GM18499 (cell line): ENCODE measurements around the gene LIMS1.
A peak's percentile ranks its signal among the peaks of the same experiment; 100 is the strongest.
"Not testable (repeated sequence)": the region's sequence is repeated elsewhere in the genome, so short reads cannot be mapped to it uniquely, and the experiment has no call there.

ENCODE experiments used
- ATAC-seq: cut with Tn5 transposase; IDR thresholded peaks from one replicate; pipeline ENCODE4 v1.9.1; 2021; ENCODE audit warnings: moderate number of reproducible peaks; ENCODE audit not compliant: insufficient read depth, unreplicated experiment

Gene LIMS1, protein sequence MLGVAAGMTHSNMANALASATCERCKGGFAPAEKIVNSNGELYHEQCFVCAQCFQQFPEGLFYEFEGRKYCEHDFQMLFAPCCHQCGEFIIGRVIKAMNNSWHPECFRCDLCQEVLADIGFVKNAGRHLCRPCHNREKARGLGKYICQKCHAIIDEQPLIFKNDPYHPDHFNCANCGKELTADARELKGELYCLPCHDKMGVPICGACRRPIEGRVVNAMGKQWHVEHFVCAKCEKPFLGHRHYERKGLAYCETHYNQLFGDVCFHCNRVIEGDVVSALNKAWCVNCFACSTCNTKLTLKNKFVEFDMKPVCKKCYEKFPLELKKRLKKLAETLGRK

DNA sequence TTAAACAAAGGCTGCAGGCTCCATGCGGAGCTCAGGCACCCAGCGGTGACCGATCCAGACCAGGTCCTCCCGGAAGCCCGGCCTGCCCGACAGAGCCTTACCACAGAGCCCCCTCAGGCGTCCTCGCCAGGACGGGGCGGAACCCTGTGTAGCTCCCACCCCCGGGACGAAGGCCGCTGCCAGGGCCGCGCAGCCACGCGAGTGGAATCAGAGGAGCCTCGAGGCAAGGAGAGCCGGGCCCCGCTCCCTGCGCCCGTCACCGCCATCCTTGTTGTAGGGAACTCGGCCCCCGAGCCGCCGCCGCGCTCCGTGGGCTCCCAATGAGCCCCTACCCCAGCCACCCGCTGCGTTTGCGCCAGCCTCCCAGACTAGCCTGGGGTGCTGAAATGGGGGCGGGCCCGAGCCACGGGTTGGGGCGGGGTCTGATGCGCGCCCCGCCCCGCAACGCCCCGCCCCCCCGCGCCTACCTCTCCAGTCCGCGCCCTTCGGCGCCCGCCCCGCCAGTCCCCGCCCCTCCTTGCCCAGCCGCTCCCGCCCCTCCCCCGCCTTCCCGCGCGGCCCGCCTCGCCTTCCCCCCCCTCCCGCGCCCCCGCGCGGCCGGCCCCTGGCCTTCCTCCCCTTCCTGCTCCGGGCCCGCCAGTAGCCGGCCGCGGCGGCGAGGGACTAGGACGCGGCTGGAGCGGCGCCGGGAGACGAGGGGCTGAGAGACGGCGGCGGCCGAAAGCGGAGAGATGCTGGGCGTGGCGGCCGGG is at the start of gene LIMS1:
TSS of gene LIMS1 (plus strand) at position 639 of the 752 bp plus-strand sequence. CDS start at position 732, 93 bp downstream.
- peak; percentile 70 for ATAC-seq

DNA sequence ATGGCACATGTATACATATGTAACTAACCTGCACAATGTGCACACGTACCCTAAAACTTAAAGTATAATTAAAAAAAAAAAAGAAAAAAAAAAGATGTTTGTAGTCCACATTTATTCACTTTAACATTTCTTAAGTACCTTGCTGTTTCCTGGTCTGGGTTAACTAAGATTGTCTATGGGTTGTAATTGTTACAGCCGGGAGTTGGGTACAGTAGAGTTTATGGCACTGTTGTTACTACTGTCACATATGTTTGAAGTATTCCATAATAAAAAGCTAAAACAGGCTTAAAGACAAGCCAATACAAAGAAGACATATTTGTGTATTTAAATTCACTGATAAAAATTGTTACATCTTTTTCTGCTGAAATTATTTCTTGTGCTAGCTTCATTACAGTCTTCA is 49.0 kb upstream of the LIMS1 start:
- no peak for ATAC-seq

GRCh38 chr2:108490506-108491122 is 43.7 kb upstream of the LIMS1 start:
- no peak for ATAC-seq

- no peak for ATAC-seq
Measured at GRCh38 chr2:108491848-108492247, 42.4 kb upstream of the LIMS1 start.

- no peak for ATAC-seq
Measured at GRCh38 chr2:108492364-108492763, 41.9 kb upstream of the LIMS1 start.

DNA sequence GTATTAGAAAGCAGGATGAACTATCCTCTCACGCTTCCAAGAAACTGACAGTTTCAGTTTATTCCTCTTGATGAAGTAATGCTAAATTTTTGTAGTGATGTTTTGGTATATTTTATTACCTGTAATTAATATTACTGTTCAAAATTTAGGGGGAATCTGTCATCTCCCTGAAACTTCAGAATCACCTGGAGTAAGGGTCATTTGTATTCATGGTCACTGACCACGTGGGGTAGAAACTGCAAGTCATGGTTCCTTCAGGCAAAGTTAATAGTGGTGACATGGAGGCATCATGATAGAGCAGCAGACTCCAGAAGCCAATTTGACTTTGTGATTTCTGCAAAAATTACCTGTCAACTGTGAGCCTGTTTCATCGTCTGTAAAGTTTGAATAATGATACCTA is 38.1 kb upstream of the LIMS1 start:
- not testable (repeated sequence) for ATAC-seq

- ATAC-seq = not testable (repeated sequence)
Measured at GRCh38 chr2:108507620-108508019, 26.6 kb upstream of the LIMS1 start.

GRCh38 chr2:108512431-108512830 is 21.8 kb upstream of the LIMS1 start:
- not testable (repeated sequence) for ATAC-seq

DNA sequence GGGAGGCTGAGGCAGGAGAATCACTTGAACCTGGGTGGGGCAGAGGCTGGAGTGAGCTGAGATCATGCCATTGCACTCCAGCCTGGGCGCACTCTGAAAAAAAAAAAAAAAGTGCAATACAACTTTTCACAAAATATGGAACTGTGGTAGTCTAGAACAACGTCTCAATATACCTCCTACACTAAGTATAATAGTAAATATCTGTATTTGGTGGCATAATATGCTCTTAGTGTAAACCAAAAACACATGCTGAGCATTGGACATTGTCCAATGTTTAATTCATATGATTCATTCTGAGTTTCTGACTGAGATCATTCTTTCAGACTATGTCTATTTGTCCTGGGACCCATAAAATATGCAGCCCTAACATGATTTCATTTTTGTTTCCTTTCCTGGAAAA is 19.8 kb upstream of the LIMS1 start:
- not testable (repeated sequence) for ATAC-seq

DNA sequence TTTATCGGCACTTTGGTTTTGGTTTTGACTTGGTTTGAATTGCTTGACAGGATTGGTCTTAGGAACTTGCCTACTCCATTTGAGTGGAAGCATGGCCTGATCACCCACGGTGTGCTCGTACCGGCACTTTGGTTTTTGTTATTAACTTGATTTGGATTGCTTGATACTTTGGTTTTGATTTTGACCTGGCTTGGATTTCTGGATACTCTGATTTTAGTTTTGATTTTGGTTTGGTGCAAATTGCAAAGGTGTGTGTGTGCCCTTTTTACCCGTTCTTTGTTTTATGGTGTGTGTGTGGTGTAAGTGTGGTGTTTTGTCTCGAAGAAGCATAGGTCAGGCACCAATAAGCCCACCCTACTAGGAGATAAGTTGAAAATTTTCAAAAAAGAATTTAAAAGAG is 9.6 kb upstream of the LIMS1 start:
- ATAC-seq = not testable (repeated sequence)

- ATAC-seq = not testable (repeated sequence)
Measured at GRCh38 chr2:108525258-108525657, 9.0 kb upstream of the LIMS1 start.

- ATAC-seq = no peak
Measured at GRCh38 chr2:108531674-108532055, 2.6 kb upstream of the LIMS1 start.

GRCh38 chr2:108534584-108535356 is 500 bp downstream of the LIMS1 start:
- ATAC-seq = peak; percentile 23

DNA sequence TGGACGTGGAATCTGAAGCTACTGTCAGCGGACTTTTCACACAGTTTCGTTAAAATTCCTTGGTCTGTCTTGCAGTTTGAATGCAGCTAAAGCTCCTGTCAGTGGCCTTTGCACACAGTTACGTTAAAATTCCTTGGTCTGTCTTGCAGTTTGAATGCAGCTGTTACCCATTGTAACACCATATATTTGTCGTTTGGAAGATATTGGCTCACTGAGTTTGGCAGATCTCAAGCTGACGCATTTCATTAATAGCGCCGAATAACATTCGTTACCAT is 1.0 kb downstream of the LIMS1 start:
- no peak for ATAC-seq

- no peak for ATAC-seq
Measured at GRCh38 chr2:108536133-108536780, 2.0 kb downstream of the LIMS1 start.

- ATAC-seq = no peak
Measured at GRCh38 chr2:108536911-108537310, 2.6 kb downstream of the LIMS1 start.

DNA sequence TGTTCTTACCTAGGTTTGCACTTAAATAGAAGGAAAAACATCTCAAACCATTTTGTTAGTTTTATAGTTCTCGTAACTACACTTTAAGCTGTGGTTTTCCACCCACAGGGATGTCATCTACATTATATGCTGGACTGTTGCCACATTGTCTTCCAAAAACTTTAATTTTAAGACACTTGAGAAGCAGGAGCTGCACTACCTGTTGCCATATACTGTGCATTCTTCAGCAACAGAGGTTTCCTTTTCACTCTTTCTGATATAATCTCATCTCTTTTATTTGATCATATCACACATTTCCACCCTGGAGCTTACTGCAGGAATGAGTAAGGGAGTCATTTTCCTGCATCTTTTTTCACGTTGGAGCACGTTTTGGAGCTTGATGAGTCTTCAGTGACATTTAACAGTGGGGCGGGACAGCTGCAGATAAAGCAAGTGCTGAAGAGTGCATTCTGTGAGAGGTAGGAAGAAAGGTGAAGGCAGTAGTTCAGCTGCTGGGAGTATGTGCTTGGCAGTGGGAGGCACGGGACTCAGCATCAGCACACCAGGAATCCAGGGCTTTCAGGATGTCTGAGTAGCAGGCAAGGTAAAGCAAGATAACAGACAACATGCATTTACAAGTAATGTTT is 3.8 kb downstream of the LIMS1 start:
- no peak for ATAC-seq

GRCh38 chr2:108541451-108541850 is 7.2 kb downstream of the LIMS1 start:
- no peak for ATAC-seq

- no peak for ATAC-seq
Measured at GRCh38 chr2:108542071-108542470, 7.8 kb downstream of the LIMS1 start.

DNA sequence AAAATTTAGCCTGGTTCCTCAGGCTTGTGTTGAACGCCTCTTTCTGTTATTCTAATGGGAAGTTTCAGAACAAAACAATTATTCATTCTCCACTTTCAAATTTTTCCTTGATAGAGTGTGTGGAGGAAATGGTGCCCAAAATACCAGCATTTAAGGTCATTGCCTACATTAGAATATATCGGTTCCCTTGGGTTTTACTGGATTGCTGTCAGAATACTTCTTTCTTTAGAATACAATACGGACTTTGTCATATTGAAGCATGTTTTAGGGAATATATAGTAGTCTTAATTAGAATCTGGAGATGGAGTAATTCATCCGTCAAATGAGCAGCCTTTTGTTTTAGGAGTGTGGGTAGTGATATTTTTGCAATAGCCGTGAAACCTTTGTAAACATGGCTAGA is 13.3 kb downstream of the LIMS1 start:
- ATAC-seq = no peak
